Activated CD8-positive, alpha-beta memory T cell treated with anti-CD3 and anti-CD28 coated beads, Interleukin-2, amount 50 U/mL, for 24 hours (primary cell): ENCODE measurements around the gene SLC26A1.

Experiments
- DNase-seq: peaks from one replicate; pipeline ENCODE4 v3.0.0-alpha.2; 2020; ENCODE audit errors: extremely low read depth

Gene SLC26A1

GRCh38 chr4:966266-967112 lies 26.7 kb downstream of the SLC26A1 start:
- DNase-seq = no peak

GRCh38 chr4:965766-966134 lies 27.5 kb downstream of the SLC26A1 start:
- DNase-seq = no peak

GRCh38 chr4:965048-965765 lies 28.0 kb downstream of the SLC26A1 start:
- no peak for DNase-seq

GRCh38 chr4:964346-965025 lies 28.7 kb downstream of the SLC26A1 start:
- DNase-seq = no peak

- no peak for DNase-seq
Observed at GRCh38 chr4:963276-964225, 29.7 kb downstream of the SLC26A1 start.

GRCh38 chr4:962231-963208 lies 30.7 kb downstream of the SLC26A1 start:
- DNase-seq = no peak

GRCh38 chr4:961351-962230 lies 31.6 kb downstream of the SLC26A1 start:
- DNase-seq = no peak

- no peak for DNase-seq
Observed at GRCh38 chr4:960636-961350, 32.4 kb downstream of the SLC26A1 start.

GRCh38 chr4:960140-960635 lies 33.0 kb downstream of the SLC26A1 start:
- no peak for DNase-seq

- no peak for DNase-seq
Observed at GRCh38 chr4:959338-960139, 33.7 kb downstream of the SLC26A1 start.

- DNase-seq = no peak
Observed at GRCh38 chr4:958696-959337, 34.4 kb downstream of the SLC26A1 start.

GRCh38 chr4:958314-958665 lies 34.9 kb downstream of the SLC26A1 start:
- DNase-seq = no peak

GRCh38 chr4:957581-958313 lies 35.5 kb downstream of the SLC26A1 start:
- DNase-seq = no peak

GRCh38 chr4:957231-957580 lies 36.0 kb downstream of the SLC26A1 start:
- no peak for DNase-seq

GRCh38 chr4:956531-957230 lies 36.5 kb downstream of the SLC26A1 start:
- DNase-seq = no peak

- no peak for DNase-seq
Observed at GRCh38 chr4:955931-956381, 37.2 kb downstream of the SLC26A1 start.
